K562 (cell line): ENCODE measurements around the gene WASF2. TPM values are rescaled to one million over a fixed set of nuclear protein-coding genes. Genes with fewer than 3 reads are reported as not detected.
A peak's percentile ranks its signal among the peaks of the same experiment; 100 is the strongest.

Experiments used
- ATAC-seq: fragments of 200-7000 bp; cut with Tn5 transposase; 3 replicates; pipeline ENCODE4 v1.9.1; 2020; ENCODE audit warnings: moderate library complexity
- BruUV-seq: library from RNA; stranded (reverse); fragments of 400-500 nt; replicated peaks from 2 replicates; lab custom pipeline; 2021; lab: Mats Ljungman, UMichigan
- CTCF ChIA-PET: fragments of 300-600 bp; formaldehyde crosslinking; extraction: SDS; loops from one replicate; lab custom pipeline; 2021; ENCODE audit warnings: low intra/inter-chr PET ratio; lab: Yijun Ruan, JAX
- POLR2A ChIA-PET: fragments of 300-600, 350-650 bp; sonication (Branson Sonifier 250); formaldehyde crosslinking; extraction: SDS; loops from one replicate; lab custom pipeline; 2021; ENCODE audit warnings: antibody characterized with exemption, inconsistent platforms; lab: Yijun Ruan, JAX
- DNase-seq, 4 experiments: peaks; one replicate each; pipeline versions ENCODE4 v3.0.0 to v3.0.0-alpha.2; 2011 to 2018; ENCODE audit warnings: low spot score in 3 of 4, mixed read lengths in 3 of 4; ENCODE audit errors: extremely low read depth in 1 of 4
- FAIRE-seq: peaks from 2 replicates; lab custom pipeline; 2011; peaks lifted over from hg19 to GRCh38; lab: Jason Lieb, UNC
- H2AFZ ChIP-seq: 2 replicates; pipeline ENCODE4 v1.6.0; 2011; ENCODE audit warnings: low read depth, low read length, control low read depth, inconsistent platforms
- H3K27ac ChIP-seq: fragments of 200-600 bp; 3 replicates; pipeline ENCODE4 v1.8.0; 2011; ENCODE audit warnings: low read depth, mild to moderate bottlenecking, control low read depth, inconsistent platforms, low read length, moderate library complexity, mixed read lengths; ENCODE audit errors: extremely low read depth
- H3K27me3 ChIP-seq, 2 experiments: fragments of 300-600 bp in 1 of 2; 2 replicates in 1 of 2; 3 replicates in 1 of 2; pipeline versions ENCODE4 v1.6.0 to v1.8.0; 2011; ENCODE audit warnings: inconsistent platforms in 2 of 2, low read length in 2 of 2, mild to moderate bottlenecking in 1 of 2, mixed read lengths in 1 of 2, moderate library complexity in 1 of 2; ENCODE audit not compliant: control insufficient read depth in 2 of 2, insufficient read depth in 2 of 2
- H3K36me3 ChIP-seq: fragments of 300-600 bp; 3 replicates; pipeline ENCODE4 v1.8.0; 2011; ENCODE audit warnings: mild to moderate bottlenecking, low read length, inconsistent platforms; ENCODE audit not compliant: control insufficient read depth, insufficient read depth
- H3K4me1 ChIP-seq, 2 experiments: fragments of 200-600 bp in 1 of 2; replicated peaks in 1 of 2; 2 replicates in 1 of 2; 3 replicates in 1 of 2; pipeline versions ENCODE4 v1.5.1 to v1.8.0; 2011; ENCODE audit warnings: inconsistent platforms in 2 of 2, low read length in 2 of 2, mild to moderate bottlenecking in 1 of 2, mixed read lengths in 1 of 2, moderate library complexity in 1 of 2; ENCODE audit not compliant: control insufficient read depth in 2 of 2, insufficient read depth in 2 of 2
- H3K4me2 ChIP-seq: 2 replicates; pipeline ENCODE4 v1.6.1; 2011; ENCODE audit warnings: low read length, control low read depth, inconsistent platforms, mixed read lengths; ENCODE audit not compliant: insufficient read depth
- H3K4me3 ChIP-seq: fragments of 200-600 bp; sonication (generic), shearing (Covaris generic); 2 replicates; pipeline ENCODE4 v1.5.1; 2016; ENCODE audit warnings: control low read depth, inconsistent platforms
- H3K79me2 ChIP-seq: fragments of 200-600 bp; 3 replicates; pipeline ENCODE4 v1.8.0; 2011; ENCODE audit warnings: low read length, inconsistent platforms; ENCODE audit not compliant: control insufficient read depth, insufficient read depth
- H3K9ac ChIP-seq, 2 experiments: 2 replicates each; pipeline versions ENCODE4 v1.6.0 to v1.6.1; 2011; ENCODE audit warnings: low read depth in 2 of 2, low read length in 2 of 2, control low read depth in 1 of 2, inconsistent platforms in 1 of 2, mild to moderate bottlenecking in 1 of 2, mixed read lengths in 1 of 2; ENCODE audit not compliant: insufficient read depth in 1 of 2
- H3K9me1 ChIP-seq: one replicate; pipeline ENCODE4 v1.6.0; 2011; ENCODE audit warnings: inconsistent platforms, mild to moderate bottlenecking, low read length, moderate library complexity; ENCODE audit not compliant: control insufficient read depth, insufficient read depth
- H3K9me3 ChIP-seq: replicated peaks from 2 replicates; pipeline ENCODE4 v1.5.1; 2011; ENCODE audit warnings: low read depth, low read length, inconsistent platforms; ENCODE audit not compliant: control insufficient read depth, insufficient read depth
- H4K20me1 ChIP-seq: replicated peaks from 2 replicates; pipeline ENCODE4 v1.6.1; 2011; ENCODE audit warnings: low read length, inconsistent platforms, mixed read lengths; ENCODE audit not compliant: control insufficient read depth, insufficient read depth
- BHLHE40 ChIP-seq: IDR thresholded peaks from 2 replicates; pipeline ENCODE4 v1.6.1; 2011; ENCODE audit warnings: low read length, improper control_type of control experiment
- CAMTA2 ChIP-seq: fragments of 250-450 bp; sonication (Bioruptor Pico); conservative IDR thresholded peaks from 2 replicates; pipeline ENCODE4 v1.5.1; 2022
- EGR1 ChIP-seq: fragments of 450-650 bp; conservative IDR thresholded peaks from 2 replicates; pipeline ENCODE4 v1.6.1; 2017; ENCODE audit warnings: mild to moderate bottlenecking
- GATAD2B ChIP-seq: fragments of 450-650 bp; IDR thresholded peaks from 2 replicates; pipeline ENCODE4 v1.6.1; 2017; ENCODE audit warnings: mild to moderate bottlenecking, borderline replicate concordance
- HDAC1 ChIP-seq, 2 experiments: fragments of 450-650 bp; IDR thresholded peaks; 2 replicates each; pipeline ENCODE4 v1.6.1; 2016 to 2017; ENCODE audit warnings: inconsistent platforms in 1 of 2, mild to moderate bottlenecking in 1 of 2, moderate library complexity in 1 of 2
- KLF13 ChIP-seq: fragments of 450-650 bp; IDR thresholded peaks from 2 replicates; pipeline ENCODE4 v1.6.1; 2016; ENCODE audit warnings: missing genetic modification characterization, low read depth, mild to moderate bottlenecking, missing compliant biosample characterization, moderate library complexity, borderline replicate concordance
- POLR2AphosphoS2 ChIP-seq: IDR thresholded peaks from 2 replicates; pipeline ENCODE4 v1.6.1; 2012; ENCODE audit warnings: low read length, improper control_type of control experiment
- TCF3 ChIP-seq: sonication (generic); formaldehyde crosslinking; IDR thresholded peaks from 2 replicates; pipeline ENCODE4 v1.4.0; 2020; ENCODE audit warnings: mild to moderate bottlenecking, missing genetic modification reagents
- WGBS: fragments of 100-300 bp; shearing (Covaris generic); methylation state at CpG from one replicate; pipeline ENCODE4 v1.1.6; 2016; ENCODE audit warnings: low coverage, mixed read lengths; ENCODE audit not compliant: insufficient coverage; ENCODE audit errors: missing lambda C conversion rate; 5-methylcytosine and 5-hydroxymethylcytosine counted together
- in situ Hi-C: fragments of 300-500 bp; cut with MboI; formaldehyde crosslinking; loops from 4 replicates; pipeline ENCODE4 v1.15.0; 2018; ENCODE audit warnings: inconsistent platforms, mixed read lengths
- intact Hi-C: fragments of 100-400 bp; cut with micrococcal nuclease; formaldehyde crosslinking; loops from 2 replicates; pipeline ENCODE4 v1.14.2; 2022
- polyA plus RNA-seq, 8 experiments: library from polyadenylated mRNA; depleted of rRNA in 4 of 8; stranded (reverse) in 5 of 8; unstranded in 3 of 8; fragments of >200 nt; fragmentation: Nextera tagmentation in 2 of 8; fragmentation: Illumina TruSeq in 1 of 8; extraction: Ambion mirVana in 2 of 8; extraction: Trizol in 1 of 8; gene quantifications; 2 replicates each; pipeline versions ENCODE4 v1.2.1 to v1.2.3, GENCODE V29; 2011 to 2014; ENCODE audit warnings: inconsistent platforms in 1 of 8, missing spikeins in 1 of 8
- total RNA-seq, 7 experiments: library from RNA; depleted of rRNA in 6 of 7; stranded (reverse); fragments of >200 nt in 6 of 7; fragmentation: Illumina TruSeq in 2 of 7; extraction: Trizol in 2 of 7; gene quantifications; 2 replicates each; pipeline versions ENCODE4 v1.2.1 to v1.2.3, GENCODE V29; 2011 to 2021; ENCODE audit warnings: low replicate concordance in 1 of 7
- TF ChIP-seq, protein P1 (sequence below): fragments of 200-400 bp; formaldehyde crosslinking; IDR thresholded peaks from 2 replicates; pipeline ENCODE4 v1.6.1; 2017; ENCODE audit warnings: mild to moderate bottlenecking, low read depth, low read length, moderate library complexity

Gene WASF2
- total and polyA plus RNA-seq, 9 of the 15 experiments (the other 6 are each of a cell fraction or from before 2014, with no cell fraction given), result 8.2 to 163 (median 31.2) TPM

GRCh38 chr1:27377760-27378495, 112.0 kb downstream of the WASF2 start (continued):
- peak in 1 of 2 experiments; percentile 68; a peak in 2 of 4 replicates for TF ChIP-seq HDAC1 (IDR thresholded peaks at IDR 0.05)
- no peak for TF ChIP-seq EGR1
- TF ChIP-seq, protein P1, sequence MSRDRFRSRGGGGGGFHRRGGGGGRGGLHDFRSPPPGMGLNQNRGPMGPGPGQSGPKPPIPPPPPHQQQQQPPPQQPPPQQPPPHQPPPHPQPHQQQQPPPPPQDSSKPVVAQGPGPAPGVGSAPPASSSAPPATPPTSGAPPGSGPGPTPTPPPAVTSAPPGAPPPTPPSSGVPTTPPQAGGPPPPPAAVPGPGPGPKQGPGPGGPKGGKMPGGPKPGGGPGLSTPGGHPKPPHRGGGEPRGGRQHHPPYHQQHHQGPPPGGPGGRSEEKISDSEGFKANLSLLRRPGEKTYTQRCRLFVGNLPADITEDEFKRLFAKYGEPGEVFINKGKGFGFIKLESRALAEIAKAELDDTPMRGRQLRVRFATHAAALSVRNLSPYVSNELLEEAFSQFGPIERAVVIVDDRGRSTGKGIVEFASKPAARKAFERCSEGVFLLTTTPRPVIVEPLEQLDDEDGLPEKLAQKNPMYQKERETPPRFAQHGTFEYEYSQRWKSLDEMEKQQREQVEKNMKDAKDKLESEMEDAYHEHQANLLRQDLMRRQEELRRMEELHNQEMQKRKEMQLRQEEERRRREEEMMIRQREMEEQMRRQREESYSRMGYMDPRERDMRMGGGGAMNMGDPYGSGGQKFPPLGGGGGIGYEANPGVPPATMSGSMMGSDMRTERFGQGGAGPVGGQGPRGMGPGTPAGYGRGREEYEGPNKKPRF, result no peak

DNA sequence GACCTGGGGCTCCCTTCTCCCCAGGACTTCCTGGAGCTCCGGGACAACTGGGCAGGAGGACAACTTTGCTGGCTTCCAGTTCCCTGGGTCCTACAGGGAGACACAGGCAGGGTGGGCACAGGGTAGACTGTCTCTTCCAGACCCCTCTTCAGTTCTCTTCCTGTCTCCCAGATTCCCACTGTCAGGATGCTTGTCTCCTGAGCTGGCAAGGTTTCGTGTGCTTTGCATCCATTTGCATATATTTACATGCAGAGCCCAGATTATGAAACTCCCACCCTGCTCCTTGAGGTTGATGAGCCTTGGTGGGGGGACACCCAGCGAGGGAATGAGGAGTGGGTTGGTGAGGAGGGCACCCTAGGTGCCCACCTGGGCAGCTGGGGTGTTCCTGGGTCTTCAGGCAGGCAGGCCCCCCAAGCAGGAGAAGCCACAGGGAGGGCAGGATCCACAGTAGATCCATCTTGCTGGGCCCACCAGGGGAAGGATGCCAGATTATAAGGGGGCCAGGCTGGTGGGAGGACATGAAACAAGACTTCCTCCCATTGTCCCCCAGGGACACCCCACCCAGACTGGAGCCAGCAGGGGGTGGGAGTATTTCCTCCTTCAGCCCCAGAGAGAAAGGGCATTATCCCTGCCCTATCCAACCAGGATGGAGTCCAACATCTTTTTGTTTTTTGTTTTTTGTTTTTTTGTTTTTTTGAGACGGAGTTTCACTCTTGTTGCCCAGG, 115.4 kb downstream of the WASF2 start, which contains the start of gene FCN3:
FCN3 (minus strand) TSS at position 463 of the 725 bp plus-strand sequence; CDS start at position 457, 6 bp downstream.
- Histone ChIP-seq H3K27ac (no peak within 1 kb of the TSS), H3K4me1 (peaks cover 4 to 29% of the 10 kb centered on the region in 2 experiments; a peak in 4 of 5 replicates), H3K4me3 (no peak within 1 kb of the TSS), H3K9me3 (no peaks in the 10 kb centered on the region), H2AFZ (no peak within 1 kb of the TSS), H3K79me2 (no peaks in the 10 kb centered on the region), H3K4me2 (no peak within 1 kb of the TSS), H3K9me1 (no peaks in the 10 kb centered on the region), H4K20me1 (no peaks in the 10 kb centered on the region), H3K36me3 (no peaks in the 10 kb centered on the region), H3K27me3 (no peaks in the 10 kb centered on the region), H3K9ac (peak within 1 kb of the TSS in 1 of 2 experiments; percentile 38; a peak in 1 of 4 replicates)
- ATAC-seq, result no peak
- in situ Hi-C loops, result no loop called here
- ChIA-PET POLR2A (interaction anchor here (1.2 kb wide), 1 partner anchor 9 kb away, joined by 5 read pairs; no protein-coding TSS in a partner anchor), CTCF (no interaction called here)
- FAIRE-seq, result no peak
- BruUV-seq, result no TSS peak
- 27% methylated on average over 4 of the region's 4 CpGs for WGBS
- intact Hi-C loops, result loop anchor here (5.0 kb wide), 1 partner anchor 72 kb away; no protein-coding TSS in a partner anchor
- no peak for DNase-seq
- TF ChIP-seq BHLHE40 (no peak), POLR2AphosphoS2 (no peak), CAMTA2 (CRISPR knock-in tag) (no peak), KLF13 (tag) (no peak), GATAD2B (no peak), TCF3 (CRISPR knock-in tag) (no peak)
